Stimulated activated CD4-positive, alpha-beta T cell treated with anti-CD3 and anti-CD28 coated beads, Interleukin-2, amount 100 ng/mL, for 48 hours (primary cell): ENCODE measurements around the gene SPHK1.
A peak's percentile ranks its signal among the peaks of the same experiment; 100 is the strongest.
"Not testable (repeated sequence)": the region's sequence is repeated elsewhere in the genome, so short reads cannot be mapped to it uniquely, and the experiment has no call there.

Source experiments
- DNase-seq, 2 donors: peaks; one replicate each; pipeline ENCODE4 v3.0.0-alpha.2; 2020

Gene SPHK1, protein sequence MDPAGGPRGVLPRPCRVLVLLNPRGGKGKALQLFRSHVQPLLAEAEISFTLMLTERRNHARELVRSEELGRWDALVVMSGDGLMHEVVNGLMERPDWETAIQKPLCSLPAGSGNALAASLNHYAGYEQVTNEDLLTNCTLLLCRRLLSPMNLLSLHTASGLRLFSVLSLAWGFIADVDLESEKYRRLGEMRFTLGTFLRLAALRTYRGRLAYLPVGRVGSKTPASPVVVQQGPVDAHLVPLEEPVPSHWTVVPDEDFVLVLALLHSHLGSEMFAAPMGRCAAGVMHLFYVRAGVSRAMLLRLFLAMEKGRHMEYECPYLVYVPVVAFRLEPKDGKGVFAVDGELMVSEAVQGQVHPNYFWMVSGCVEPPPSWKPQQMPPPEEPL

DNA sequence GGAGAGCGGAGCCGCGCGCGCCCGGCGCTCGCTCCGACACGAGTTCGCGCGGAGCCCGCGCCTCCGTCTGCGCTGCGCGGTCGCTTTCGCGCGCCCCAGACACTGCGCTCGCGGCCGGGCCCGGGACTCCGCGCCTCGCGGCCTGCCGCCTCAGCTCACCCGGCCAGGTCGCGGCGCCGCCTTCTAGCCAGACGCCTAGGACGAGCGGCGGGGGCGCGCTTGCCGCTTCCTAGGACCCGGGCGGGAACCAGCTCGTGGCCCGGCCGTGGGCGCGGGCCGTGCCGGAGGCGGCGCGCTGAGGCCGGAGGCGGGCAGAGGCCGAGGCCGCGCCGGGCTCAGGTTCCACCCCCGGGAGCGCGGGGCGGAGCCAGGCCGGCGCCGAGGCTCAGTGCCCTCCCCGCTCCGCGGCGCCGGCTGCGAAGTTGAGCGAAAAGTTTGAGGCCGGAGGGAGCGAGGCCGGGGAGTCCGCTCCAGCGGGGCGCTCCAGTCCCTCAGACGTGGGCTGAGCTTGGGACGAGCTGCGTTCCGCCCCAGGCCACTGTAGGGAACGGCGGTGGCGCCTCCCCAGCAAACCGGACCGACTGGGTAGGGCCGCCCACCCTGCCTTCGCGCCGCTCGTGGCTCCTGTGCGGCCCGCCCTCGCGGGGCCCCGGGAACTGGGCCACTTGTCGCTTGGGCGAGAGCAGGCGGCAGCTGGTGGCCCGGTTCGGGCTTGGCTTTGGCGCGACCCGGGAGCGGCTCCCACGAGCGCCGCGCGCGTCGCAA, at the start of gene SPHK1:
TSS of gene SPHK1 (plus strand) at position 388 of the 765 bp plus-strand sequence. CDS start 1,036 bp downstream, outside the sequence.
- DNase-seq, result peak; percentile 59 to 70

DNA sequence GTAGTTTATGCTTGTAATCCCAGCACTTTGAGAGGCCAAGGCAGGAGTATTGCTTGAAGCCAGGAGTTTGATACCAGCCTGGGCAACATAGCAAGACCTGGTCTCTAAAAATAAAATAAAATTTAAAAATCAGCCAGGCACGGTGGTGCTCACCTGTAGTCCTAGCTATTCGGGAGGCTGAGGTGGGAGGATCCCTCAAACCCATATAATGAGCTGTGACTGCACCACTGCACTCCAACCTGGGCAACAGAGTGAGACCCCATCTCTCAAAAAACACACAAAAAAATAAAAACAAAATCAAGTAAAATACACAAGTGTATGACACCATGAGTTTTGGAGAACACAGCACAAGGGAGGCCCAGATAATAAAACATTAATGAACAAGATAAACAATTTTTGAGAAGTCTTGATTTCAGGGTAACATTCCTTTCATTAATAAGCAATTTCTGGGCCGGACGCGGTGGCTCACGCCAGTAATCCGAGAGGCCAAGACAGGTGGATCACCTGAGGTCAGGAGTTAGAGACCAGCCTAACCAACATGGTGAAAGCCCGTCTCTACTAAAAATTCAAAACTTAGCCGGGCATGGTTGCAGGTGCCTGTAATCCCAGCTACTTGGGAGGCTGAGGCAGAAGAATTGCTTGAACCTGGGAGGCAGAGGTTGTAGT, 48.6 kb upstream of the SPHK1 start:
- DNase-seq, result no peak

DNA sequence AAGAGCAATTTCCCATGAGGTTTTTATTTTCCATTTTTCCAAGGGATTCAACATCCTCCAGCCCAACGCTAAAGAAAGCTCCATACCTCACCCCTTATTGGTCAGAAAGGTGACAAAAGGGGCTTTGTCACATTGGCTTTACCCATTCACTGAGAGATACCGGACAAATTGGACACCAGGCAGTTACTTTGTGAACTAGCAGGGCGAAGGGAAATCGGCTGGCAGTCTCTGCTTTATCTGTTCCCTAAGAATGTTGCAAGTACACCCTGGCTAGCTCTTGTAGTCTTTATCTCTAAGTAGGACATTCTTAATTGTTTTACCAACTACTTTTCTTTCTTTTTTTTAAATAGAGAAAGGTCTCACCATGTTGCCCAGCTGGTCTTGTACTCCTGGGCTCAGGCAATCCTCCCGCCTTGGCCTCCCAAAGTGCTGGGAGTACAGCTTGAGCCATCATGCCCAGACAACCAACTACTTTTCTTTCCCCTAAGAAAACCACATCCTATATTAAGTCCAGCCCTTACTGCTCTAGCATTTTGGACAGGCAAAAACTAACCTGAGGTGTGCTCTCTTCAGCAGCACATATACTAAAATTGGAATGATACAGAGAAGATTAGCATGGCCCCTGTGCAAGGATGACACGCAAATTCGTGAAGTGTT, 47.5 kb upstream of the SPHK1 start:
- no peak for DNase-seq

DNA sequence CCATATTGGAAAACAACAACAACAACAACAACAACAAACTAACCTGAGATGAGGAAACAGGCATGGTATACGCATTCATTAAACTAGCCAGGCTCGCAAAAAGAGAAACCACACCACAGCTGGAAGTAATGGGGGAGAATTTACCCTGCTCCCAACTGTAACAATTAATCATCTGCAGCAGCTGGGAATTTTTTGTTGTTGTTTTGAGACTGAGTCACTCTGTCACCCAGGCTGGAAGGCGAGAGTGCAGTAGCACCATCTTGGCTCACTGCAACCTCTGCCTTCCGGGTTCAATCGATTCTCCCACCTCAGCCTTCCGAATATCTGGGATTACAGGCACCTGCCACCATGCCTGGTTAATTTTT, 47.0 kb upstream of the SPHK1 start:
- DNase-seq, result no peak

DNA sequence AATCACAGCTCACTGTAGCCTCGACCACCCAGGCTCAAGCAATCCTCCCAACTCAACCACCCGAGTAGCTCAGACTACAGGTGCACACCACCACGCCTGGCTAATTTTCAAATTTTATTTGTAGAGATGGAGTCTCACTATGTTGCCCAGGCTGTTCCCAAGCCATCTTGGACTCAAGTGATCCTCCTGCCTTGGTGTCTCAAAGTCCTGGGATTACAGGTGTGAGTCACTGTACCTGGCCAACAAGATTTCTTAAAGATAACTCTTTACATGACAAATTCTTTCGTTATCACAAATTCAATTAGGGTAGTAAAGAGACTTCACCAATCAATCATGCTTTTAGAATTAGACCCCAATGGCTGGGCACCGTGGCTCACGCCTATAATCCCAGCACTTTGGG, 43.1 kb upstream of the SPHK1 start:
- no peak for DNase-seq

DNA sequence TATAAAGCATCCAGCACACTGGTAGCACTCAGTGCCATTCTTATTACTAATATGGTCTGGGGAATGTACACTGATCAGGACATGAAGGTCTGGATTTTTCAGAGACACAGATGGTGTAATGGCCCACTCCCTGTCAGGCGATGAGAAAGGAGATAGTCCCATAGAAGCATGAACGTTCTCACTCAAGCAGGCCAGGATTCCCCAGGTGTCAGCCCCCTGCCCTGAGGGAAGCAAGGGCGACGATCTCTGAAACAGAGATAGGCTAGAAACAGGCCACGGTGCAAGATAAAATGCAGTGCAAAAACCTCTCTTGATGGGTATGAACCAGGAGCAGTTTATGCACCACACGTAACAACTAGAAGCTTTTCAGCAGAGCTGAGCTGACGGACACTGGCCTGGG, 41.3 kb upstream of the SPHK1 start:
- no peak for DNase-seq

DNA sequence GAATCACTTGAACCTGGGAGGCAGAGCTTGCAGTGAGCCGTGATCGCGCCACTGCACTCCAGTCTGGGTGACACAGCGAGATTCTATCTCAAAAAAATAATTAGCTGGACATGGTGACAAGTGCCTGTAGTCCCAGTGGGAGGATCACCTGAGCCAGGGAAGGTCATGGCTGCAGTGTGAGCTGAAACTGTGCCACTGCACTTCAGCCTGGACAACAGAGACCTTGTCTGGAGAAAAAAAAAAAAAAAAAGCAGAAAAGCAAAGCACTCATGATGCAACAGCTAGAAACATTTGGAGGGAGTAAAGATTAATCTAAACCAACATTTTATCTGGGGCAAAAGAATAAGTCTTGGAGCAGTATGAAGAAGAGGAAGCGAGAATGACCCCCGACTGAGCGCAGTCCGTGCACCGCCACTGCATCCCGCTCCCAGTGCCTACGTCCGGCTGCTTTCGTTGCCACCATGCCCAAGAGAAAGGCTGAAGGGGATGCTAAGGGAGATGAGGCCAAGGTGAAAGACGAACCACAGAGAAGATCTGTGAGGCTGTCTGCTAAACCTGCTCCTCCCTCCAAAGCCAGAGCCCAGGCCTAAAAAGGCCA, 38.9 kb upstream of the SPHK1 start:
- no peak for DNase-seq

DNA sequence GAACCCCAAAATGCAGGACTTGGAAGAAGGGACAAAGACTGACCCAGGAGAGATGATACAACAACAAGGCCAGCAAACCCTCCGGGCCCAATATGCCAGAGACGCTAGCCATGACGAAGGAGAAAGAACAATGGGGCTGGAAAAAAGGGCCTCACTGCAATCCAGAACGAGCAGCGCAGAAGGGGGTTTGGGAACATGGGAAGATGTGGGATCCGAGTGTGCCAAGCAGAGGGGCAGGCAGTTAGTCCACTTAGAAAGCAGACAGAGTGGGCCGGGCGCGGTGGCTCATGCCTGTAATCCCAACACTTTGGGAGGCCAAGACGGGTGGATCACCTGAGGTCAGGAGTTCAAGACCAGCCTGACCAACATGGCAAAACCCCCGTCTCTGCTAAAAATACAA, 37.5 kb upstream of the SPHK1 start:
- DNase-seq, result not testable (repeated sequence)

DNA sequence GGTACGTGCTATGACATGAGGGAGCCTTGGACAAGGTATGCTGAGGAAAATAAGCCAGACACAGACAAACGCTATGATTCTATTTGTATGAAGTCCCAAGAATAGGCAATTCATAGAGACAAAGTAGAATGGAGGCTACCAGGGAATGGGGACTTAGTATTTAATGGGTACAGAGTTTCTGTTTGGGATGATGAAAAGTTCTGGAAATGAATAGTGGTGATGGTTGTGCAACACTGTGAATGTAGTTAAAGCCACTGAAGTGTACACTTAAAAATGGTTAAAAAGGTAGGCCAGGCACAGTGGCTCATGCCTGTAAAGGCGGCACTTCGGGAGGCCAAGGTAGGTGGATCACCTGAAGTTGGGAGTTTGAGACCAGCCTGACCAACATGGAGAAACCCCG, 33.9 kb upstream of the SPHK1 start:
- no peak for DNase-seq

DNA sequence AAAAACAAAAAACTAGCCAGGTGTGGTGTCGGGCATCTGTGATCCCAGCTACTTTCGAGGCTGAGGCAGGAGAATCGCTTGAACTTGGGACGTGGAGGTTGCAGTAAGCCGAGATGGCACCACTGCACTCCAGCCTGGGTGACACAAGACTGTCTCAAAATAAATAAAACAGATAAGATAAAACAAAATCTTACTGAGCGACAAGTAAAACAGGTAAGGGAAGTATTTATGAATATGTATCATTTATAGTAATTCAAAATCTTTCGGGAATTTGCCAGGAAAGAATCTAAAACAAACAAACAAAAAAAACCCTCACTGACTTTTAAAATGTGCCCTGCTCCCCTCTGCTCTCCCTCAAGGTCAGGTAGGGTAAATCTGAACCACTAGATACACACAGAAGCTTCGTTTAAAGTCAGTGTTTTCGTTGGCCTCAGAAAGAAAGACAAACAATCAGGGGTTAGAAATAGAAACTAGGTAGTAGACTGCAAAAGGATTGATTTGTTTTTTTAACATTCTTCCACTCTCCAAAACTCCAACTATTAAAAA, 32.8 kb upstream of the SPHK1 start:
- no peak for DNase-seq

DNA sequence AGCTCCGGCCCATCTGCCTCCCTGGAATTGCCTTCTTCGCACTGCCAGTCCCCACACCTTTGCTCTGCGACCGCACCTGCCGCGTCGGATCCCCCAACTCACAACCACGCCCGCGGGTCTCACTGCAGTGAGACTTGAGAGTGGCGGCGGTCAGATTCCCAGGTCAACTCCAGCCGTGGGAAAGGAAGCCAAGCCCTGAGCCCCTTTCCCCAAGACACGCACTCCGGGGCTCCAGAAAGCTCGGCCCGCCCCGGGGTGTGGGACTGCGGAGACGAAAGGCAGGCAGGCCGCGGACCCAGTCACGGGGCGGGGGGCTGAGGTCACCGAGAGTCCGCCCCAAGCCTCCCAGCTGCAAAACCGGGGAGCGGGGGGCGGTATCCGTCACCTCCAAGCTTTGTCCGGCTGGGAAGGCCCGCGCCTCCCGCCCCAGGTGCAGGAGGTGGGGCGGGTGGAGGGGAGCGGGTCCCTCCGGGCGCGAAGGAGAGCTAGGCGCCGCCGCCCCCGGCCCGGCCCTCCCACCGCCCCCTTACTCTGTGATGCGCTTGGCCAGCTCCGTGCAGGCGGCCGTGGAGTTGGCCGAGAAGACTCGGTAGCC, 31.3 kb upstream of the SPHK1 start:
- peak in 1 of 2 donors; percentile 9 for DNase-seq

DNA sequence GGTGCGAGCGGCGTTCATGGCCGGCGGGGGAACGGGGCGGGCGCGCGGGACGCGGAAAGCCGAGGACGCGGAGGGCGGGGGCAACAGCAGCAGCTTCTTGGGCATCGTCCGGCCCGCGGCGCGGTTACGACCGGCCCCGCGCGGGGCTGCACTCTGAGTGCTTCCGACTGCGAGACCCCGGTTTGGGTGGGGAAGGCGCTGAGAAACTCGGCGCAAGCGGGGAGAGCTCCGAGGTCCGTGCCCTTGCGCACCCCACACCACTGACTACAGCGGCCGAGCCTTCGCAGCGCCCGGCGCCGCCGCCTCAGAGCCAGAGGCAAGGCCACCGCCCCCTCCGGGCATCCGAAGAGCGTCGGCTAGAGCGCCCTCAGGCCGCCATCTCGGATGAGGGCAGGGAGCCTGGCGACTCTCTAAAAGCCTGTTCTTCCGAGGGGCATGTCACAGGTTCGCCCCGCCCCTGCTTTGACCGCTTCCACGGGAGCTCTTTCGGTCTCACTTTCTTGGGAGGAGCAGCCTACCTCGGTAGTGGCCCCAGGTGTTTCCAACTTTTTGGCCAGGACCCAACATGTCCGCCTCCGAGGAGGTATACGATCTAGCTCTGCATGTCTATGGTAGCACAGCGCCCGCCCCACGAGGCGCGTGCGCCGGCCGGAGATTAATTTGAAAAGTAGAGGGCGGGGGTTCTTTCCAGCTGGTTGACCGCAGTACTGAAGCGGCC, 30.7 kb upstream of the SPHK1 start, which contains the start of gene PRPSAP1:
TSS of gene PRPSAP1 (minus strand) at position 318 of the 718 bp plus-strand sequence. CDS start at position 105, 213 bp downstream.
- DNase-seq, result peak; percentile 69 to 71

DNA sequence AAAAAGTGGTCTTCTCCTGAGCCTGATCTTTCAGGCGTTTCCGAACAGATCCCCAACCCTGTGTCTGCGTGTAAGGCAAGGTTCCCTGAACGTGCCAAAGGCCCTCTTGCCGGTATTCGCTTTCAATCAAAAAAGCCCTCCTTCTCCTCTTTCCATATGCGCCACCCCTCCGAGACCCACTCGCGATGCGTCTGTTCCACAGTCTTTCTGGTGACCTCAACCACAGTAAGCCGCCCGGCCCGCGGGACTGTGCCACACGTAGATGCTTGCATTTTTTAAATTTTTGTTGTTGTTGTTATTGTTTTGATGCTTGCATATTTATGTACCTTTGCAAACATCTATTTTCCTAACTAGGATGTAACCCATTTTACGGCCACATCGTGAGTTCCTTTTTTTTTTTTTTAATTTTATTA, 30.1 kb upstream of the SPHK1 start:
- DNase-seq, result no peak

DNA sequence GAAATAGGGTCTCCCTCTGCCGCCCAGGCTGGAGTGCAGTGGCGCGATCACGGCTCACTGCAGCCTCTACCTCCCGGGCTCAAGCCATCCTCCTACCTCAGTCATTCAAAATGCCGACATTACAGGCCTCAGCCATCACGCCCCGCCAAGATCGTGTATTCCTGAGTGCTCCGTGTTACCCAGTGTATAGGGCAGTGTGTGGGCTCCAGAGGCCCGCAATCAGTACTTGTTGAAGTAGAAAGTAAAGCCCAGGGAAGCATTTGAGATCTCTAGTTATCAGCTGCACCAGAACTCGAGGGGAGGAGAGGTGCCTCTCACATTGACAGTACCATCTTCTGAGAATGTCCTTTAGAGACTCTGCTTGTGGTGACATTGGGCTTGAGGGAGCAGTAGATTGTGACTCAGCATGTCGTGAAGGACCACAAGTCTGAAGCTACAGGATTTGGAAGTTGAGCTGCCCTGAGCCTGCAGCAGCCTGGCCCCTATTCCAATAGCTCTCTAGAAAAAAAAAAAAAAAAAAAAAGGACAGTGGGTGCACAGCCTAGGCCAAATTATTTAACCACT, 29.6 kb upstream of the SPHK1 start:
- DNase-seq, result no peak

DNA sequence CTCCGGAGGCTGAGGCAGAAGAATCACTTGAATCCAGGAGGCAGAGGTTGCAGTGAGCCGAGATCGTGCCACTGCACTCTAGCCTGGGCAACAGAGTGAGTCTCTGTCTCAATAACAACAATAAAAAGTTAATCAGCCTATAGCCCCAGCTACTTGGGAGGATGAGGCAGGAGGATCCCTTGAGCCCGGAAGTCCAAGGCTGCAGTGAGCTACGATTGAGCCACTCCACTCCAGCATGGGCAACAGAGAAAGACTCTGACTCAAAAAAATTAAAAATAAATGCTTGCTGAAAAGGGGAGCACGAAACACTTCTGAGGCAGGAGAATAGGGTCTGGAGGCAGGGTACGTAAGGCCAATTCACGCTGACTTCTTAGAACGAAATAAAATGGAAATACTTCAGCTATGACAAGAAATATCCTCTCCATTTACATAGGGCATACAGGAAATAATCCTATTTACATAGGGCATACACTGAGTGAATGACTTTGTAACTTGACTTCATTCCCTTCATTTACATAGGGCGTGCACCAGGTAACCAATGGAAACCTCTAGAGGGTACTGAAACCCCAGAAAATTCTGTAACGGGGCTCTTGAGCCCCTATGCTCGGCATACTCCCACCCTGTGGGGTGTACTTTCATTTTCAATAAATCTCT, 27.5 kb upstream of the SPHK1 start:
- DNase-seq, result no peak

DNA sequence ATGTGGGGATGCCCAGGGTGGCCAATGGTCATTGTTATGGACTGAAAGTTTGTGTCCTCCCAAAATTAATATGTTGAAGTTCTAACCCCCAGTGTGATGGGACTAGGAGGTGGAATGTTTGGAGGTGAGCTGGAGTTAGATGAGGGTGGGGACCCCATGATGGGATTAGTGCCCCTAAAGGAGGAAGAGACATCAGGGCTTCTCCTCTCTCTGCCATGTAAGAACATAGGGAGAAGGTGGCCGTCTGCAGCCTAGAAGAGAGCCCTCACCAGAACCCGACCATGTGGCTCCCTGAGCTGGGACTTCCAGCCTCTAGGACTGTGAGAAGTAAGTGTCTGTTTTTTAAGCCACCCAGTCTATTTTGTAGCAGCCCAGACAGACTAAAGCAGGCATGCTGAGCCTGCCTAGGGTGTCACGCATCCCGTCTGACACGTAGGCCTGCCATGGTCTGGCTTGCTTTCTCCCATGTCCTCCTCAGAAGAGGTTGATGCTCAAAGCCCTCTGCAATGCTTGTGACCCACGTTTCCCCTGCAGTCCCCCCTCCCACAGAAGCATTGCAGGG, 26.7 kb upstream of the SPHK1 start:
- DNase-seq, result no peak

DNA sequence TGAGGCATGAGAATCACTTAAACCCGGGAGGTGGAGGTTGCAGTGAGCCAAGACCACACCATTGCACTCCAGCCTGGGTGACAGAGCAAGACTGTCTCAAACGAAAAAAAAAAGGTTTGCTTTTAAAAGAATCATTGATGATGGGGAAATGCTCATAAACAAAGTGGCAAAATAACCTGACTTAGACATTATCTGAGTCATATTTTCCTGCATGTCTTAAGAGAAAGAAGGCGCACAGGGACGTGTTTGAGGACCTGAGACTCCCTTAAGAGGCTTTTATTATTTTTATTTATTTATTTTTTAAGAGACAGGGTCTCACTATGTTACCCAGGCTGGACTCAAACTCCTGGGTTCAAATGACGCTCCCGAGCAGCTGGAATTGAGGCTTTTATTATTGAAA, 25.0 kb upstream of the SPHK1 start:
- no peak for DNase-seq

DNA sequence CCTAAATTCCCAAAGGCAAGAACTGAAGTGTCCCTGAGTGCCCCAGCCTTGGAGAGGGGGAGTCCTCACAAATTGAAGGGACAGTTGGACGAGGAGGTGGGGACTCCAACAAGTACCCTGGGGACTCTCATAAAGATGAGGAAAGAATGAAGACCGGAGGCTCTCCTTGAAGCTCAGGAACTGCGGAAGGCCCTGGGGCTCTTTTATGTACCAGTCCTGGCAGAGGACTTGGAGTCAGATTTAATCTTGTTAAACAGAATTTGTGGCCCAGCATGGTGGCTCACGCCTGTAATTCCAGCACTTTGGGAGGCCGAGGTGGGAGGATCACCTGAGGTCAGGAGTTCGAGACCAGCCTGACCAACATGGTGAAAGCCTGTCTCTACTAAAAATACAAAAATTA, 24.6 kb upstream of the SPHK1 start:
- not testable (repeated sequence) for DNase-seq

DNA sequence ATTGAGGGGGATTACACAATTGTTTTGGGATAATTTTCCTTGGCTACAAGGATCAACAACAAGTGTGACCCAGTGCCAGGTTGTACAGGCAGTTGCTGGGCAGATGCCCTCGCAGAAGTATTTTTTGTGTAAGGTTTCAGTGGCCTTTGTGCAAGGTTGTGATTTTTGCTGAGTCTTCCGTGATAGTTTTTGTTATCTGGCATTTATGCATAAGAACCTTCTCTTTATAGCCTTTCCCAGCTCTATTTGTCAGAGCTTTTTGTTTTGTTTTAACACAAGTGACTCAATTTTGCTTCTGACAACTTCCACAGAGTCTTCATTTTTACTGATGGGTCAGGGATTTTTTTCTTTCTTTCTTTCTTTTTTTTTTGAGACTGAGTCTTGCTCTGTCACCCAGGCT, 23.9 kb upstream of the SPHK1 start:
- no peak for DNase-seq
